Prostate gland (tissue), 2 donors: Measurements from ENCODE around the gene SUPT3H.

ENCODE experiments used
- CTCF ChIP-seq, 4 experiments: fragments of 200-600 bp in 2 of 4; fragments of 450-650 bp in 2 of 4; sonication (generic) in 2 of 4; IDR thresholded peaks; 1 replicate in 3 of 4; 2 replicates in 1 of 4; pipeline ENCODE4 v1.5.1; 2016 to 2019; ENCODE audit warnings: antibody characterized with exemption in 4 of 4, mild to moderate bottlenecking in 2 of 4, moderate library complexity in 2 of 4
- POLR2A ChIP-seq: fragments of 450-650 bp; IDR thresholded peaks from one replicate; pipeline ENCODE4 v1.6.1; 2016; ENCODE audit warnings: antibody characterized with exemption, mild to moderate bottlenecking
- POLR2AphosphoS5 ChIP-seq: sonication (generic); formaldehyde crosslinking; IDR thresholded peaks from one replicate; pipeline ENCODE4 v1.6.1; 2017; ENCODE audit warnings: antibody characterized with exemption

- TF ChIP-seq POLR2AphosphoS5, result no peak
- no peak for TF ChIP-seq POLR2A
- no peak for TF ChIP-seq CTCF (IDR thresholded peaks at IDR 0.05)
These were observed 454.3 kb downstream of the SUPT3H start for GRCh38 chr6:44923444-44923843.
